EH (cell line): ENCODE results near the gene PRAME.
"Not testable (repeated sequence)": the region's sequence is repeated elsewhere in the genome, so short reads cannot be mapped to it uniquely, and the experiment has no call there.

Experiments used
- DNase-seq: peaks from one replicate; pipeline ENCODE4 v3.0.0-alpha.2; 2015; ENCODE audit warnings: low read depth

The PRAME gene

GRCh38 chr22:22520667-22521602 lies 38.1 kb downstream of the PRAME start:
- DNase-seq = no peak

GRCh38 chr22:22520020-22520656 lies 38.9 kb downstream of the PRAME start, which contains the start of gene ZNF280A:
Gene ZNF280A (minus strand): TSS chr22:22520270. CDS start chr22:22515630, 4,640 bp downstream.
- DNase-seq = no peak

DNA sequence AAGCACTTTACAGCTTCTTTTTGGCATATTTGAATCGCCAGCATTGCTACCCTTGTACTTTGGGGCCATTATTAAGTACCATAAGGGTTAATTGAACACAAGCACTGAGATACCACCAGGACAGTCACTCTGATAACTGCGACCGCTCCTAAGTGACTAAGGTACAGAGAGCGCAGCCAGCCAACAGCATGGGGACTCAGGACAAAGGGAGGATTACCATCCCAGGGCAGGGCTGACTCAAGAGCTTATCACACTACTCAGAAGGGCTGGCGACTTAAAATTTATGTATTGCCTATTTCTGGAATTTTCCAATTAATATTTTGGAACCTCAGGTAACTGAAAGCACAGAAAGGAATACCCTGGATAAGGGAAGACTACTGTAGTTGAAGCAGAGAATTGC lies 39.5 kb downstream of the PRAME start:
- no peak for DNase-seq

DNA sequence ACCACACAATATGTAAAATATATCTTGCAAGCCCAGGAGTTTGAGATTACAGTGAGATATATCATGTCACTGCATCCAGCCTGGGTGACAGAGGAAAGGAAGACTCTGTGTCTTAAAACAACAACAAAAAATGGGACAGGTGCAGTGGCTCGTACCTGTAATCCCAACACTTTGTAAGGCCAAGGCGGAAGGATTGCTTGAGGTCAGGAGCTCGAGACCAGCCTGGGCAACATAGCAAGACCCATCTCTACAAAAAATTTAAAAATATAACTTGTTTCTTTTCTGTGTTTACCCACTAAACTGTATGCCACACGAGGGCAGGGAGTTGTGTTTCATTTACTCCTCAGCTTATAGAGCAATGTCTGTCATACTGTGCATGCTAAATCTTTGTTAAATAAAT lies 42.1 kb downstream of the PRAME start:
- no peak for DNase-seq

DNA sequence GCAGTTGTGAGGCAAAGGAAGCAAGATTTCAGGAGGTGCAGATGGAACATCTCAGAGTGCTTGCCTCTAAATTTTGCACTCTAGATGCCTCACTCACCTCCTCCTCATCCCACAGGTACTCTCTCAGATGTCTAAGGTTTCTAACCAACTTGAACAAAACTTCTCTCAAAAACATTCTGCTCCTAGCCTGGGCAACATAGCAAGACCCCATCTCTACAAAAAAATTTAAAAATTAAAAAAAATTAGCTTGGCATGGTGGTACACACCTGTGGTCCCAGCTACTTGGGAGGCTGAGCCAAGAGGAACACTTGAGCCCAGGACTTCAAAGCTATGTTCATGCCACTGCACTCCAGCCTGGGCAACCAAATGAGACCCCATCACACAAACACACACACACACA lies 43.2 kb downstream of the PRAME start:
- DNase-seq = no peak

- not testable (repeated sequence) for DNase-seq
Observed at GRCh38 chr22:22514431-22514830, 44.6 kb downstream of the PRAME start.

DNA sequence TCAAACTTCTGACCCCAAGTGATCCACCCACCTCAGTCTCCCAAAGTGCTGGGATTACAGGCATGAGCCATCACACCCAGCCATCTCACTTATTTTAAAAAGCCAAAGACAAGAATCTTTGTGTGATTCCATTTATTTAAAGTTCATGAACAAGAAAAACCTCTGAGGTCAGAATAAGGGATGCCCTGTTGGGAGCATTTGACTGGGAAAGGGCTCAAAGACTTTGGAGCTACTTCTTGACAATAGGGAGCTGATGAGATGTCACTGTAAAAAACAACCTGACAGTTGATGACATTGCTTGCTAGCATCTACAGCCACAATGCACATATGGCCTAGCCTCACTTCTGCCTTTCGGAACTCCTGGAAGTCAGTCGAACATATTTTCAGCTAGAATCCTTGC lies 45.4 kb downstream of the PRAME start:
- no peak for DNase-seq

GRCh38 chr22:22512951-22513350 lies 46.1 kb downstream of the PRAME start:
- no peak for DNase-seq

GRCh38 chr22:22510833-22511232 lies 48.2 kb downstream of the PRAME start:
- not testable (repeated sequence) for DNase-seq

DNA sequence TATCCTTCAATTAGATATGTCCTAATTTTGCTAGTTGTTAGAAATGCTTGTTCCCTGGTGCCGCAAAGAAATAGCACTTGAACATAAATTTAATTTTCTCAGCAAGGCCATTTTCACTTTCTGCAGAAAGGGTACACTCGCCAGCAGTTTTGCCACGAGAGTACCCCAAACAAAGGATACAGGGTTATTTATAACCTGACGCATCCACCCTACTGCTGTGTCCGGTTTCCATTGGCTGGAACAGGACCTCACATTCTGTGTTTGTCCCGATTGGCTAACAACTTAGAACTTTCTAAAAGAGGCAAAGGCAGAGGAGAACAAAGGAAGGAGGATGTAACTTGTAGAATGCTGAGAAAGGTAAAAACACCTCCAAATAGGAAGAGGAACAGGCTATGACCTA lies 49.2 kb downstream of the PRAME start:
- not testable (repeated sequence) for DNase-seq

DNA sequence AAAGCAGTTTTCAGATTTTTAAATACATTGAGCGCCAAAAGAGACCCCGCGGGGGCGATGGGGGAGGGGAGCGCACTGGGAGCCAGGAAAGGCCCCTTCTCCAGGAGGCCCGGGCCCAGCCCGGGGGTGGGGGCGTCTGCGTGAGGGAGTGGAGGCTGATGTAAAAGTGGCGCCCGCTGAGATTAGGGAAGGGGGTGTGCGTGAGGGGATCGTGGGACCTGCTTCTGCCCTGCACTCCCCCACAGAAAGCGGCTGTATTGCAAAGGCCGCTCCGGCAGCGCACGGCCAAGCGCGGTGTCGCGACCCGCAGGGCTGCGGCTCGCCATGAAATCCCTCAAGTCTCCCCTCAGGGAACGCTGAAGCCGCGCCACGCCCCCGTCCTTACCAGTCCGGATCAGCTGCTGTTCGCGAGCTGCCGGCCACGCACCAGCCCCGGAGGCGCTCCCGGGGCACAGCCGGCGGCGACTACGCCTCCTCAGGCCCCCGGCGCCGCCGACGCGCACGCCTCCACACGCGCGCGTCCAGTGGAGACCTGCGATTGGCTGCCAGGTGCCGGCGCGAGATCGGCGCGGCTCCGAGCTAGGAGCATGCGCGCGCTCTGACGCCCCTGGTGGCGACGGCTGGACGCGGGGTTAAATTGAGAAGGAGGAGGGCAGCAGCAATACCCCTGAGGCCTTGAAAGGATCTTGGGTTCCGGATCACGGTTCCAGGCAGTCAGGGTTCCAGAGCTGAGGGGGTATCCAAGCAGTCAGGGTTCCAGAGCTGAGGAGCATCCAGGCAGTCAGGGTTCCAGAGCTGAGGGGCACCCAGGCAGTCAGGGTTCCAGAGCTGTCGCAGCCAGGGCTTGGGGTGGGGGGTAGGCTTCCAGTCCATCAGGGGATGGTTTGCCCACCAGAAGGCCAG lies 50.5 kb downstream of the PRAME start, which contains the start of gene ZNF280B:
ZNF280B (minus strand) TSS at position 469 of the 903 bp plus-strand sequence. CDS start 19,344 bp downstream, outside the sequence.
- peak; percentile 71 for DNase-seq

GRCh38 chr22:22507743-22508273 lies 51.3 kb downstream of the PRAME start:
- DNase-seq = no peak

- no peak for DNase-seq
Observed at GRCh38 chr22:22506736-22507135, 52.3 kb downstream of the PRAME start.

GRCh38 chr22:22498267-22498666 lies 60.8 kb downstream of the PRAME start:
- no peak for DNase-seq
